ENCODE results near the gene WFDC5.
"Not testable (repeated sequence)": the region's sequence is repeated elsewhere in the genome, so short reads cannot be mapped to it uniquely, and the experiment has no call there.

The WFDC5 gene, protein sequence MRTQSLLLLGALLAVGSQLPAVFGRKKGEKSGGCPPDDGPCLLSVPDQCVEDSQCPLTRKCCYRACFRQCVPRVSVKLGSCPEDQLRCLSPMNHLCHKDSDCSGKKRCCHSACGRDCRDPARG

DNA sequence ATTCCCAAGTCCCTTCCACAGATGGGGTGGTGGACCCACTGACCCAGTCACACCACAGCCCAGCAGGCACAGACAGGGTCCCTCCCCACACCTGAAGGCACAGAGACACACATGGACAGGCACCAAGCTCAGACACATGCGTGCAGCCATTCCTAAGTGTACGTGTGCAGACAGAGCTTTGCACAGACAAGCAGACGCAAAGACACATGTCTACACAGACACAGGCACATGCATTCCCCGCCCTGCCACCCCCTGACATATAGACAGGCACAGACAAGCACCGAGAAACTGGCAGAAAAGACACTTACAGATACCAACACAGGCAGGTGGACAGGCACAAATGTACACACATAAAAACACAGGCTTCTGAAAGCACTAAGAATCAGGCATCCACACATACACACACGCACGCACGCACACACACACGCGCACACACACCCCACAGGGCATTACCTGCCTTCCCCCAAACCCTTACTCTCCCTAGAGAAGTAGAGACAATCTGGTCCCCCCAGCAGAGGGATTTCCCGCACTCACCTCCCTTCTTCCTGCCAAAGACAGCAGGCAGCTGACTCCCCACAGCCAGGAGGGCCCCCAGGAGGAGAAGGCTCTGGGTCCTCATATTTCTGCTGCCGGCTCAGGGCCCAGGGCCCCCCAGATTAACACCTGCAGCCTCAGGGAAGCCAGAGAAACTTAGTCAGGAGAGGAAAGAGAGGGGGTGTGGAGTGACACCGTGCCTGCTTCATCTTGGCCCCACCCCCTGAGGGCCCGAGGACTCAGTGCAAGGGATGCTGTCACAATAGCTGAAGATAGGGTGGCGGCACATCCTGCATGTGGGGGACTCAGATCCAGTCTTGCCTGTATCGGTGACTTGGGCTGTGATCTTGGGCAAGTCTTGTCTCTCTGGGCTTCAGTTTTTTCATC is at the start of gene WFDC5:
Gene WFDC5, minus strand, starts transcription at position 710 of the 921 bp plus-strand sequence. Its CDS starts 91 bp downstream, at position 619.
- no peak for DNase-seq

GRCh38 chr20:45163083-45163803 is 48.3 kb upstream of the WFDC5 start:
- no peak for DNase-seq

- DNase-seq: no peak
Observed at GRCh38 chr20:45157962-45158361, 43.0 kb upstream of the WFDC5 start.

DNA sequence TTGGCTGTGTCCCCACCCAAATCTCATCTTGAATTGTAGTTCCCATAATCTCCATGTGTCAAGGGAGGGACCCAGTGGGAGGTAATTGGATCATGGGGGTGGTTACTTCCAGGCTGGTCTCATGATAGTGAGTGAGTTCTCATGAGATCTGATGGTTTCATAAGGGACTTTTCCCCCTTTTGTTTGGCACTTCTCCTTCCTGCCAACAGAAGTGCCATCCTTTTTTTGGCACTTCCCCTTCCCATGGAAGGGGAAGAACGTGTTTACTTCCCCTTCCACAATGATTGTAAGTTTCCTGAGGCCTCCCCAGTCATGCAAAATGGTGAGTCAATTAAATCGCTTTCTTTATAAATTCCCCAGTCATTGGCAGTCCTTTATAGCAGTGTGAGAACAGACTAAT is 41.7 kb upstream of the WFDC5 start:
- DNase-seq: no peak

DNA sequence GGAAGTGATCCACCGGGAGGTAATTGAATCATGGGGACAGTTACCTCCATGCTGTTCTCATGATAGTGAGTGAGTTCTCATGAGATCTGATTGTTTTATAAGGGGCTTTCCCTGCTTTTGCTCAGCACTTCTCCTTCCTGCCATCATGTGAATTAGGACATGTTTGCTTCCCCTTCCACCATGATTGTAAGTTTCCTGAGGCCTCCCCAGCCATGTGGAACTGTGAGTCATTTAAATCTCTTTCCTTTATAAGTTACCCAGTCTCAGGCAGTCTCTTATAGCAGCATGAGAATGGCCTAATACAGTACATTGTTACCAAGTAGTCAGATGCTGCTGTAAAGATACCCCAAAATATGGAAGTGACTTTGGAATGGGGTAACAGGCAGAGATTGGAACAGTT is 39.8 kb upstream of the WFDC5 start:
- DNase-seq: not testable (repeated sequence)

DNA sequence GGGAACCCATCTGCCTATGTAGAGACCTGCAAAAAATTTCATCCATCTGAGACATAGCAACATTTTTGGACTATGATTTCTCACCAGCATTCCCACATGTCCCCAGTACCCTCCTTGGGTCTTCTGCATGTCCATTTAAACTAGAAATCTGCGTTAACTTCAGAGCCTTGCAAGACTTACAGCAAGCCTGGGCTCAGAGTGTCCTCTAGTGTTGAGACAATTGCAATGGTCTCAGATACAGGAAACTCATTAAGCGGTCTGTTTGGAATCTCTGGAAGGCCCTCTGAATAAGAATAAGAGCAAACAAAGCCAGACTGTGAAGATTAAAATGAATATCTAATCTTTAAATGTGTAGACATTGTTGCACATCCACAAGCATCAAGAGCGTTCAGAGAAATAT is 39.2 kb upstream of the WFDC5 start:
- DNase-seq: no peak

DNA sequence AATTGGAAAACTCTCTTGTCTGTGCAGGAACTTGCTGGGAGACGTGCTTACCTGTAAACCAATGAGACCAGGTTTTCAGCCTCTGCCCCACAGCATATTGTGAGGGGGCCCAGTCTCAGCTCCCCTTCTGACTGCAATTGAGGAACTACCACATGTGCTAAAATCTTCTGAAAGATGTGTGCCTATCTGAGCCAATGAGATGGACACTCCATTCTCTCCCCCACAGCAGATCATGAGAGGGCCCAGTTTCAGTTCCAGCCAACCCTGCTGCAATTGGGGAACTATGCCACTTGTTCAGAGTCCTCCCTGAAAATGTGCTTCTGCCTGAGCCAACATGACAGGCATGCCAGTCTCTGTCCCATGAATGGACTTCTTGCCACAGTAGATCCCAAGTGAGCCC is 38.8 kb upstream of the WFDC5 start:
- DNase-seq: no peak

GRCh38 chr20:45153147-45153546 is 38.2 kb upstream of the WFDC5 start:
- no peak for DNase-seq

- no peak for DNase-seq
Observed at GRCh38 chr20:45152405-45152804, 37.4 kb upstream of the WFDC5 start.

DNA sequence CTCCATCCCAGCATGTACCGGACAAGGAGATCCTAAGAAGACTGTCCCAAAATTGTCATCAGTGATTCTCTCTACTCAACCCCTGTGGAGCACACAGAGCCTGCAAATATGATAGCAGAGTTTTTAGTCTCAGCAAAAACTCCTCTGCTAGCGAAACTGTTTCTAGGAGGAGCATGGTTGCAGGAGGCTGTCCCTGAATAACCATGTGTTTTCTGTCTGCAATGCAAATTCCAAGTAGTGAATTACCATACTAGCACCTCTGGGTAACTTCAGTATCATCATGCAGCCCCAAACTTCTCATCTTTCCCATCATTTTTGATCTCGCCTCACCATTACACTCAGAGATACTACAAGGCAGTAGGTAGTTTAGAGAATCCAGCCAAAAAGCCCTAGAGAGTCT is 34.1 kb upstream of the WFDC5 start:
- DNase-seq: no peak

GRCh38 chr20:45140836-45141235 is 25.9 kb upstream of the WFDC5 start:
- no peak for DNase-seq

- DNase-seq: not testable (repeated sequence)
Observed at GRCh38 chr20:45139733-45140375, 24.9 kb upstream of the WFDC5 start.

DNA sequence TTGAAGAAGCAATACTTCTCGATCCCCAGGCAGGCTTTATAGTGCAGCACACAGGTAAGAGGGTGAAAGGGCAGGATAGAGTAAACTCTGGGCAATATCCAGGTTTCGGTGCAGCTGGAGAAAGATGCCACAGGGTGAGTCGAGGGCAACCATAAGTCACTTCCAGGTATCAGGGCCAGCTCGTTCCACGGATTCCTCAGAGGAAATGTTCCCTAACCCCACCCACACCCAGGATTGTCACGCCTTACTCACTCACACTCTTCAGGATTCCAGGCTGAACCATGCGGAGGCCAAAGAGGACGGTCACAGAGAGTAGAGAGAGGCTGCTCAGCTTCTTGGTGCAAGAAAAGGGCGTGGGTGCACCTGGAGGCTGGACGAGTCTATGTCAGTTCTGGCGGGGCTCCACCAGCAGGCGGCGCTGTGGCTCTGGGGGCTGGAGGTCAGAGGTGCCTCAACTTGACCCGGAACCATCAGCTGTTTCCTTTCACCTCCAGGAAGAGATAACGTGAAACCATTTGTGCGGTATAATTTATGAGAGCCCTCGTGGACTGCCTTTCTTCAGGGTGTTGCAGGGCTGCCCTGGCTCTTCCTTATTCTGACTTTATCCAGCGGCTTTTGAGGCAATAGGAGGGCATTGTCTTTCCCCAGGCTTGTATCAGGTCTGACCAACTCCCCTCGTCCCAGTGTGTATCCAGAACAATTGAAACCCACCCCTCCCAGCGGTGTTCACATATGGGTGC is 23.8 kb upstream of the WFDC5 start:
- no peak for DNase-seq

DNA sequence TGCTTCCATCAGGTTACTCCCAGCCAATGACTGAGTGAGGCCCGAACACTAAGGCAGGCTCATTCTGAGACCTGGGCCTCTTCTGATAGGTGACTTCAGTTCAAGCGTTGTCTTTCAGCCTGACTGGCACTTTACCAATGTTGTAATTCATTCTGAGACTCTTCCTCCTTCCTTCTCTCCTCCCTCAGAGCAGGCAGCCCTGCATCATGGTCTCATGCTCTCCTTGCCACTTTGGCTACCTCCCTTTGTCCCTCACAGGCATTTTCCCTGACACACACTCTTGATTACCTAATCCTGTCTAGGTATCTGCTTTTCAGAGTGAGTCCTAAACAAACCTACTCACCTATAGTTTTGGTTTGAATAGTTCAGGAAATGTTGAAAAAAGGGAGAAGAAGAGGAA is 21.9 kb upstream of the WFDC5 start:
- no peak for DNase-seq

- no peak for DNase-seq
Observed at GRCh38 chr20:45128099-45128498, 13.1 kb upstream of the WFDC5 start.

GRCh38 chr20:45124365-45124764 is 9.4 kb upstream of the WFDC5 start, which contains the start of gene WFDC12:
Gene WFDC12, minus strand, starts transcription at chr20:45124465. Its CDS starts 18 bp downstream, at chr20:45124447.
- DNase-seq: no peak

GRCh38 chr20:45121388-45121787 is 6.4 kb upstream of the WFDC5 start:
- DNase-seq: no peak

DNA sequence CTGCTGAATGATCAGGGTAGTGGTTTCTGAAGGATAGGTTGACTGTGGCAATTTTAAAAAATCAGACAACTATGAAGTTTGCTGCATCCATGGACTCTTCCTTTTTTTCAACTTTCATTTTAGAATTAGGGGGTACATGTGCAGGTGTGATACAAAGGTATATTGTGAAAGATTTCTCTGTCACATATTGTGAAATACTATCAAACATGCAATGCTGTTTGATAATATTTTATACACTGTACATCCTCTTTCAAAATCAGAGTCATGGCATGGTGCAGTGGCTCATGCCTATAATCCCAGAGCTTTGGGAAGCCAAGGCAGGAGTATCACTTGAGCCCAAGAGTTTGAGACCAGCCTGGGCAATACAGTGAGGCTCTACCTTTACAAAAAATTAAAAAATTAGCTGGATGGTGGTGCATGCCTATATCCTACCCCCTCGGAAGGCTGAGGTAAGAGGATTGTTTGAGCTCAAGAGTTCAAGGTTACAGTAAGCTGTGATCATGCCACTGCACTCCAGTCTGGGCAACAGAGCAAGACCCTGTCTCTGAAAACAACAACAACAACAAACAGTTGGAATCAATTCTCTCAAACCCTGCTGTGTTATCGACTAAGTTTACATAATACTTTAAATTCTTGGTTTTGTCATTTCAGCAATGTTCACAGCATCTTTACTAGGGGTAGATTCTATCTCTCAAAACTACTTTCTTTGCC is 4.7 kb upstream of the WFDC5 start:
- DNase-seq: no peak

GRCh38 chr20:45118028-45118427 is 3.1 kb upstream of the WFDC5 start:
- no peak for DNase-seq

DNA sequence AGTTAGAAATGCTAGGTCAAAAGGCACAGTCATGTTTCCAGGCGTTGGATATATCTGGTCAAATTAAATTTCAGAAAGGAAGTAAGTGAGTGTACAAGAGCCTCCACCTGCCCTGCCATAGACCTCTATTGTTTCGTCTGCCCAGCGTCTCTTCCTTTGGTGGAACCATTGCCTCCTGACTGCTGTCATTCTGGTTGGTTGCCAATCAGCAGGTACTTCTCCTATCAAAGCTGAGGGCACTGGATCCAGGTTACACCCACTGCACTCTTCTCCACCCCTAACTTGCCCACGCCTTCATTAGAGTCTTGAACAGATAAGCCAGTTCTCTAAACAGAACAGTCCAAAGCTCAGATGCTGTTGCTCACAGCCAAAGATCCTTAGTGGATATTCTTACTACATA is 2.6 kb upstream of the WFDC5 start:
- DNase-seq: no peak

DNA sequence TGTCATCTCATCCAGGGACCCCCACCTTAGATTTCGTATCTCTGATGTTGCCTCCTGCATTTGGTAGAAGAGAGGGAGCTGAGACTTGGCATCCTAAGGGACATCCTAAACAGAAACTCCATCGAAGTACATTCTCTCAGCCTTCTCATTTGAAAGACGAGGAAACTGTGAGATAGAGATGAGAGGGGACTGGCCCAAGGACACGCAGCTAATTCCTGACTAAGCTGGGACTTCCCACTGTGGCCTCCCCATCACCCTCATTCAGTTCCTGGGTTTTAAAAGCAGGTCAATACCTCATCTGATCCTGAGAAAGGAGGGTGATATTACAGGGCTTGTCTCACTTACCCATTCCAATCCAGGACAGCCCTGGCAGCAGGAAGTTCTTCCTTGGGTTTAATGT is 855 bp upstream of the WFDC5 start:
- DNase-seq: no peak

GRCh38 chr20:45115386-45115774 is 406 bp upstream of the WFDC5 start:
- DNase-seq: no peak

All from SW 1271 (cell line).